ENCODE results near the gene TMEM271.

TMEM271 gene

GRCh38 chr4:532588-533317, 43.3 kb downstream of the TMEM271 start:
- DNase-seq (ENCODE audit: low read depth), result no peak

GRCh38 chr4:531721-532565, 44.2 kb downstream of the TMEM271 start:
- no peak for DNase-seq (ENCODE audit: low read depth)

- no peak for DNase-seq (ENCODE audit: low read depth)
Observed at GRCh38 chr4:531076-531475, 45.0 kb downstream of the TMEM271 start.

GRCh38 chr4:530017-530781, 45.9 kb downstream of the TMEM271 start:
- DNase-seq (ENCODE audit: low read depth), result no peak

- no peak for DNase-seq (ENCODE audit: low read depth)
Observed at GRCh38 chr4:529563-529962, 46.5 kb downstream of the TMEM271 start.

GRCh38 chr4:528835-529234, 47.3 kb downstream of the TMEM271 start:
- DNase-seq (ENCODE audit: low read depth), result no peak

- DNase-seq (ENCODE audit: low read depth), result no peak
Observed at GRCh38 chr4:528296-528695, 47.8 kb downstream of the TMEM271 start.

GRCh38 chr4:526971-527460, 49.1 kb downstream of the TMEM271 start:
- no peak for DNase-seq (ENCODE audit: low read depth)

- no peak for DNase-seq (ENCODE audit: low read depth)
Observed at GRCh38 chr4:526189-526909, 49.7 kb downstream of the TMEM271 start.

- DNase-seq (ENCODE audit: low read depth), result no peak
Observed at GRCh38 chr4:525660-526059, 50.4 kb downstream of the TMEM271 start.

- no peak for DNase-seq (ENCODE audit: low read depth)
Observed at GRCh38 chr4:524196-524595, 51.9 kb downstream of the TMEM271 start.

All from activated T-cell treated with anti-CD3 and anti-CD28 coated beads for 48 hours (primary cell).